Glutamatergic neuron (in vitro differentiated cells): ENCODE measurements around the gene MRPL36. TPM values are rescaled to one million over a fixed set of nuclear protein-coding genes. Genes with fewer than 3 reads are reported as not detected.

Source experiments
- DNase-seq: peaks from one replicate; pipeline ENCODE4 v3.0.0; 2022
- H3K27ac Mint-ChIP-seq: one replicate; pipeline ENCODE4 v1.8.0; 2020; ENCODE audit warnings: mild to moderate bottlenecking, mixed read lengths, inconsistent platforms; ENCODE audit not compliant: unreplicated experiment
- H3K27me3 Mint-ChIP-seq: one replicate; pipeline ENCODE4 v1.8.0; 2020; ENCODE audit warnings: mild to moderate bottlenecking, moderate library complexity, mixed read lengths, inconsistent platforms; ENCODE audit not compliant: unreplicated experiment
- H3K36me3 Mint-ChIP-seq: one replicate; pipeline ENCODE4 v1.8.0; 2020; ENCODE audit warnings: mild to moderate bottlenecking, mixed read lengths, inconsistent platforms; ENCODE audit not compliant: unreplicated experiment
- H3K4me1 Mint-ChIP-seq: one replicate; pipeline ENCODE4 v1.8.0; 2020; ENCODE audit warnings: mild to moderate bottlenecking, low read depth, mixed read lengths, inconsistent platforms; ENCODE audit not compliant: unreplicated experiment
- H3K4me3 Mint-ChIP-seq: one replicate; pipeline ENCODE4 v1.8.0; 2020; ENCODE audit warnings: mild to moderate bottlenecking, mixed read lengths, inconsistent platforms; ENCODE audit not compliant: unreplicated experiment
- H3K9me3 Mint-ChIP-seq: one replicate; pipeline ENCODE4 v1.8.0; 2020; ENCODE audit warnings: mild to moderate bottlenecking, moderate library complexity, mixed read lengths, inconsistent platforms; ENCODE audit not compliant: unreplicated experiment
- total RNA-seq: library from RNA; stranded (reverse); fragmentation: NEBNext Ultra II Directional; extraction: Animal tissue kit (Norgen Biotek cat#: 25700); gene quantifications from one replicate; pipeline ENCODE4 v1.2.1, GENCODE V29; 2021; ENCODE audit not compliant: unreplicated experiment
- TF ChIP-seq, protein P1 (sequence below): fragments of 200-600 bp; sonication (generic); IDR thresholded peaks from one replicate; pipeline ENCODE4 v1.5.0; 2021; ENCODE audit not compliant: partially characterized antibody, unreplicated experiment

The MRPL36 gene
- total RNA-seq, 1 donor from 2014 or later: 40.0 TPM

DNA sequence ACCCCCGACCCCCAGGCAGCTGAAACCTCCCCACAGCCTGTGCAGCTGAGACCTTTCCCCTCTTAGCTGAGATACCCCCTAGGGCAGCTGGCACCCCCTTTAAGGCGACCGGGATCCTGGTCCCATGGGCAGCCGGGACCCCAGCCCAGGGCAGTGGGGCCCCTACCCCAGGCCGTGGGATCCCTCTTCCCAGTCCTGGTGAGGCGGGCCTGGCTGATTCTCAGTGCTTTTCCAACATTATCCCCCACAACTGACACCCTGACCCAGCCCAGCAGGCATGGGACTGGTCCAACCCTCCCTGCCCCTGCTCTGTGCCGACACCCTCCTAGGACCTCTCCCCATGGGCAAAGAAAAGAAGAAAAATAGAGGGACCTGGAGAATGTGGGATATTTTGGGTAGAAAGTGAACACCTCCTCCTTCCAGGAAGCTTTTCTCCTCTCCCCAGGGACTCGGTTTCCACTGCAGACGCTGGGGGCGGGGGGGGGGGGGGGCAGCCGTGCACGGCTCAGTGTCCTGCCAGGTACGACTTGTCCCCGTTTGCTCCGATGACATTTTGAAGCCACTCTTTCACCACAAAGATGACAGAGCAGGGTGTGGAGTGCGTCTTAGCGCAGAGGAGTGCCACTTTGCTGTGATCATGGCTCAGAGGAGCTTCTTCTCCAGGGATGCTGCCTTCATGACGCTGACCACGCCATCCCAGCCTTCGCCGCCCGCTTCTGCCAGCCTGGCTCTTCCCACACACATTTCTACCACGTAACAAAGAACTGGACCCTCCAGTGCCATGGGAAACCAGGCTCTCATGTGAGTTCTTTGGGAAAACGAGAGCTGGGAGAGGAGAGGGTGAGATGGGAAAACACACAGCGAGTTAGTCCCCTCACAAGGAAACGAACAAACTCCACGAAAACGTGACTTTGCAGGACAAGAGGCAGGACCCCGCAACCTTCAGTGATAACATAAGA is 47.5 kb downstream of the MRPL36 start:
- no peak for DNase-seq
- Mint-ChIP-seq H3K36me3 (no peaks in the 10 kb centered on the region), H3K27ac (no peak overlapping the region), H3K4me1 (no peaks in the 10 kb centered on the region), H3K9me3 (peaks cover 4% of the 10 kb centered on the region), H3K27me3 (no peaks in the 10 kb centered on the region), H3K4me3 (no peak overlapping the region)
- TF ChIP-seq, protein P1, sequence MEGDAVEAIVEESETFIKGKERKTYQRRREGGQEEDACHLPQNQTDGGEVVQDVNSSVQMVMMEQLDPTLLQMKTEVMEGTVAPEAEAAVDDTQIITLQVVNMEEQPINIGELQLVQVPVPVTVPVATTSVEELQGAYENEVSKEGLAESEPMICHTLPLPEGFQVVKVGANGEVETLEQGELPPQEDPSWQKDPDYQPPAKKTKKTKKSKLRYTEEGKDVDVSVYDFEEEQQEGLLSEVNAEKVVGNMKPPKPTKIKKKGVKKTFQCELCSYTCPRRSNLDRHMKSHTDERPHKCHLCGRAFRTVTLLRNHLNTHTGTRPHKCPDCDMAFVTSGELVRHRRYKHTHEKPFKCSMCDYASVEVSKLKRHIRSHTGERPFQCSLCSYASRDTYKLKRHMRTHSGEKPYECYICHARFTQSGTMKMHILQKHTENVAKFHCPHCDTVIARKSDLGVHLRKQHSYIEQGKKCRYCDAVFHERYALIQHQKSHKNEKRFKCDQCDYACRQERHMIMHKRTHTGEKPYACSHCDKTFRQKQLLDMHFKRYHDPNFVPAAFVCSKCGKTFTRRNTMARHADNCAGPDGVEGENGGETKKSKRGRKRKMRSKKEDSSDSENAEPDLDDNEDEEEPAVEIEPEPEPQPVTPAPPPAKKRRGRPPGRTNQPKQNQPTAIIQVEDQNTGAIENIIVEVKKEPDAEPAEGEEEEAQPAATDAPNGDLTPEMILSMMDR: no peak

DNA sequence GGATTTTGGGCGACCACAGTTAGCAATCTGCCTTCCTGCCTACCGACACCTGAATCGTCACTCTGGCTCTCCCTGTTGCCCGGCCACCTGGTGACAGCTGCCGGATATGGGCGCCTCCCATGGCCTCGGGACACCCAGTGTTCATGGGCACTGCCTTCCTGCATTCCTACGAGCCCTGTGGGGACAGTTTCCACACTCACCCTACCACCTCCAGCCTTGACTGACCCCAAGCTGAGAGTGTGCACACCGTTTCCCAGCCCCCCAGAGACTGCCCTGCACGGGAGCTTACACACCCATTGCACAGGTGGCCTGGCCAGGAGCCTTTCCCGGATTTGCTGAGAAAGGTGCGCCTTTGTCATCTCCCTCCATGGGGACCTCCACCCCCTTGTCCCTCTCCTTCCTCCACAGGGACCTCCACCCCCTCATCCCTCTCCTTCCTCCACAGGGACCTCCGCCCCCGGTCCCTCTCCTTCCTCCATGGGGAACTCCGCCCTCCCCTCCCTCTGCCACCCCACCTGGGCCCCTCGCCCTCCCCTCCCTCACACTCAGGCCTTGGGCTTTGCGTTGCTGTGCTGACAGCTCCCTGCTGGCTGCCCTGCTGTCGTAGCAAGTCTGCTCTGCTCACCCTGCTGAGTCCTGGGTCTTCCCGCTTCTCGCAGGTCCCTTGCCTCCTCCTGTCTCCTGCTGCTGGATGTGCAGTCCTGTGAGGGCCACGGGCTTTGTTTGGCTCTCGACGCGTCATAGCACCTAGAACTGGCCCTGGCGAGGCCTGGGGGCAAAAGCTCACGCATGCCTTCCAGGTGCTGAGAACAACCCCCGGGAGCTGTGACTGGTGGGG is 48.4 kb downstream of the MRPL36 start:
- Mint-ChIP-seq H3K4me3 (no peak overlapping the region), H3K36me3 (no peaks in the 10 kb centered on the region), H3K4me1 (no peaks in the 10 kb centered on the region), H3K27ac (no peak overlapping the region), H3K9me3 (peaks cover 6% of the 10 kb centered on the region), H3K27me3 (no peaks in the 10 kb centered on the region)
- TF ChIP-seq, protein P1: no peak
- DNase-seq: no peak

DNA sequence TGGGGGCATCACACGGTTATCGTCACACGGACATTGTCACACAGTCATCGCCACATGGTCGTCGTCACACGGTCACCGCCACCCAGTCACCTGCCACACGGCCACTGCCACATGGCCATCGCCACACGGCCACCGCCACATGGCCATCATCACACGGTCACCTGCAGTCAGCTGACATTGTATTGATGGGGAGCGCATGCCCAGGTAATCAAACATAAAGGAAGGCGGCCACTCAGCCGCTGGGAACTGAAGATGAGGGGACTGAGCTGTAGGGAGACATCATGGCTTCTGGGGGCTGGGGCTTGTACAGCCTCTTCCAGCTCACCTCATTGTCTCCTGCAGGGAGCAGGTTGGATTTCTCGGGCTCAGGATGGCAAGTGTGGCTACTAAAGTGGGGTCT is 49.2 kb downstream of the MRPL36 start:
- H3K27ac Mint-ChIP-seq: no peak overlapping the region
- H3K9me3 Mint-ChIP-seq: peaks cover 5% of the 10 kb centered on the region
- DNase-seq: peak; percentile 21
- H3K4me3 Mint-ChIP-seq: no peak overlapping the region
- TF ChIP-seq, protein P1: no peak
- H3K4me1 Mint-ChIP-seq: no peaks in the 10 kb centered on the region
- H3K36me3 Mint-ChIP-seq: no peaks in the 10 kb centered on the region
- peaks cover 2% of the 10 kb centered on the region for H3K27me3 Mint-ChIP-seq

DNA sequence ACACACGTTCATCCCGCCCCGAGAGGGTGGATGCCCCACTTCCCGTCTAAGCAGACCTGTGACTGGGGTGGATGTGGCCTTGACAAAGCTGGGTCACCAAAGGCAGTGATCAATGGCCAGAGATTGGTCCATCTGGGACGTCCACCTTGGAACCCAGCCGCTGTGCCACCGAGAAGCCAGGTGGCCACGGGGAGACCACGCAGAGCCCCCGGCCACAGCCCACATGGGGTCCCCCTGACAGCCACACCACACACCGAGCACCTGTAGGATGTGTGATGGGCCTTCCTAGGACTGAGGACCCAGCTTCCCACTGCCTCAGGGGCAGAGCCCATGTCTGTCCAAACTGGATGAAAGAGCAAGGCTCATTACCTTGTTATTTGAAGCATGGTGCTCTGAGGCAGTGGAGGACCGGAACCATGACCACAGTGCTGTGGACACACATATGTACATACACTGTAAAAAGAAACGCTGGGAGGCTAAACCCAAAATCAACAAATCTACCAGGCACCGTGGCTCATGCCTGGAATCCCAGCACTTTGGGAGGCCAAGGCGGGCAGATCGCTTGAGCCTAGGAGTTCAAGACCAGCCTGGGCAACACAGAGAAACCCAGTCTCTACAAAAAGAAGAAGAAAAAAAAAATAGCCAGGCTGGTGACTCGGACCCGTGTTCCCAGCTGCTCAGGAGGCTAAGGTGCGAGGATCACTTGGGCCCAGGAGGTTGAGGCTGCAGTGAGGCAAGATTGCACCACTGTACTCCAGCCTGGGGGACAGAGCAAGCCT is 50.1 kb downstream of the MRPL36 start:
- Mint-ChIP-seq H3K4me3 (no peak overlapping the region), H3K9me3 (peaks cover 5% of the 10 kb centered on the region), H3K4me1 (no peaks in the 10 kb centered on the region), H3K27ac (no peak overlapping the region), H3K36me3 (no peaks in the 10 kb centered on the region), H3K27me3 (peaks cover 2% of the 10 kb centered on the region)
- peak; percentile 5 for DNase-seq
- TF ChIP-seq, protein P1: no peak
